GM21447 (cell line): ENCODE data around the gene ADSS2.
"Not testable (repeated sequence)": the region's sequence is repeated elsewhere in the genome, so short reads cannot be mapped to it uniquely, and the experiment has no call there.

Experiments
- ATAC-seq: cut with Tn5 transposase; IDR thresholded peaks from one replicate; pipeline ENCODE4 v1.9.1; 2021; ENCODE audit not compliant: unreplicated experiment

Gene ADSS2

GRCh38 chr1:244368279-244368678, 83.4 kb downstream of the ADSS2 start:
- ATAC-seq = no peak

- ATAC-seq = no peak
Measured at GRCh38 chr1:244367399-244368114, 84.2 kb downstream of the ADSS2 start.

- no peak for ATAC-seq
Measured at GRCh38 chr1:244365809-244366208, 85.9 kb downstream of the ADSS2 start.

DNA sequence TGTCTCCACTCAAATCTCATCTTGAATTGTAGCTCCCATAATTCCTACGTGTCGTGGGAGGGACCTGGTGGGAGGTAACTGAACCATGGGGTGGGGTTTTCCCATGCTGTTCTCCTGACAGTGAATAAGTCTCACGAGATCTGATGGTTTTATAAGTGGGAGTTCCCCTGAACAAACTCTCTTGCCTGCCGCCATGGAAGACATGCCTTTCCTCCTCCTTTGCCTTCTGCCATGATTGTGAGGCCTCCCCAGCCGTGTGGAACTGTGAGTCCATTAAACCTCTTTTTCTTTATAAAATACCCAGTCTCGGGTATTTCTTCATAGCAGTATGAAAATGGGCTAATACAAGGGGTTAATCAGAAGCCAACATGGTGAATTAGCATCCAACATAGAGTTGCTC, 86.4 kb downstream of the ADSS2 start:
- ATAC-seq = not testable (repeated sequence)

GRCh38 chr1:244362476-244362875, 89.2 kb downstream of the ADSS2 start:
- ATAC-seq = no peak

- no peak for ATAC-seq
Measured at GRCh38 chr1:244361764-244362473, 89.8 kb downstream of the ADSS2 start.
